ENCODE data around the gene TTC21B.

DNA sequence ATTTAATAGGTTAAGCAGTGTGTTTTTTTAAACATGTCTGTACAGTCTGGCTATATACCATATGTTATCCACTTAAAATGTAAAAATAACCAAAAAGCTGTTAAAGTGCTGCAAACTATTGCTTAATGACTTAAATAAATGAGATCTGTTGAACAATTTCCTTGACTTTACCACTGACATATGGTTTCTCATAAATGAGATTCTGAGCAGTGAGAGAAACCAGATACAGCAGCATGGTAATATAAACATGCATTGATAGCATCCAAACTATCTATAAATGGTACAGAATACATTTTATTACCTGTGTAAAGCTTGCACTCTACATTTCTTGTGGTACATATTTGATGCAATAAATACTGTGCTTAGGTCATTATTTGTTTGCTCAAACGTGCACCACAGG is 36.3 kb upstream of the TTC21B start:
- TF ChIP-seq, protein P1, sequence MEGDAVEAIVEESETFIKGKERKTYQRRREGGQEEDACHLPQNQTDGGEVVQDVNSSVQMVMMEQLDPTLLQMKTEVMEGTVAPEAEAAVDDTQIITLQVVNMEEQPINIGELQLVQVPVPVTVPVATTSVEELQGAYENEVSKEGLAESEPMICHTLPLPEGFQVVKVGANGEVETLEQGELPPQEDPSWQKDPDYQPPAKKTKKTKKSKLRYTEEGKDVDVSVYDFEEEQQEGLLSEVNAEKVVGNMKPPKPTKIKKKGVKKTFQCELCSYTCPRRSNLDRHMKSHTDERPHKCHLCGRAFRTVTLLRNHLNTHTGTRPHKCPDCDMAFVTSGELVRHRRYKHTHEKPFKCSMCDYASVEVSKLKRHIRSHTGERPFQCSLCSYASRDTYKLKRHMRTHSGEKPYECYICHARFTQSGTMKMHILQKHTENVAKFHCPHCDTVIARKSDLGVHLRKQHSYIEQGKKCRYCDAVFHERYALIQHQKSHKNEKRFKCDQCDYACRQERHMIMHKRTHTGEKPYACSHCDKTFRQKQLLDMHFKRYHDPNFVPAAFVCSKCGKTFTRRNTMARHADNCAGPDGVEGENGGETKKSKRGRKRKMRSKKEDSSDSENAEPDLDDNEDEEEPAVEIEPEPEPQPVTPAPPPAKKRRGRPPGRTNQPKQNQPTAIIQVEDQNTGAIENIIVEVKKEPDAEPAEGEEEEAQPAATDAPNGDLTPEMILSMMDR (IDR thresholded peaks at IDR 0.05) = no peak
- no peak for TF ChIP-seq POLR2A (IDR thresholded peaks at IDR 0.05)
